NK-92 (cell line): ENCODE results near the gene ATXN1.
"Not testable (repeated sequence)": the region's sequence is repeated elsewhere in the genome, so short reads cannot be mapped to it uniquely, and the experiment has no call there.

Experiments
- DNase-seq: peaks from one replicate; lab custom pipeline; 2025; ENCODE audit not compliant: unreplicated experiment; lab: John Stamatoyannopoulos, UW

ATXN1 gene

GRCh38 chr6:16725145-16725864 lies 36.0 kb downstream of the ATXN1 start:
- no peak for DNase-seq

DNA sequence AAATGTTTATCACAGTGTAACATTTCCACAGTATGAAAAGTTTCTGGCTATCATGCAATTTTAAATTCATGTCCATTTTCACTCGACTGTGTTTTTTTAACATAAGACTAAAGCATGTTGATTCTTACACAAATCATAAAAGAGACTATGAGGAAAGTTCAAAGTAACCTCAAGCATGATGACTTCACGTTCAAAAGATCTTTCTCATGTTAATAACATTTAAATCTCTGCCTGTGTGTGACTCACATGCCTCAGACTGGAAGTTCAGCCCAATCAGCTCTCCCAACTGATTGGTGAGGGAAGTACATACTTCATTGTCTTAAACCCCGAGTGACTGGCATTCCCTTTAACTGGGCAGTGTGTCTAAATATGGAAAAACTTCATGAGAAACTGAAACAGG lies 37.4 kb downstream of the ATXN1 start:
- no peak for DNase-seq

DNA sequence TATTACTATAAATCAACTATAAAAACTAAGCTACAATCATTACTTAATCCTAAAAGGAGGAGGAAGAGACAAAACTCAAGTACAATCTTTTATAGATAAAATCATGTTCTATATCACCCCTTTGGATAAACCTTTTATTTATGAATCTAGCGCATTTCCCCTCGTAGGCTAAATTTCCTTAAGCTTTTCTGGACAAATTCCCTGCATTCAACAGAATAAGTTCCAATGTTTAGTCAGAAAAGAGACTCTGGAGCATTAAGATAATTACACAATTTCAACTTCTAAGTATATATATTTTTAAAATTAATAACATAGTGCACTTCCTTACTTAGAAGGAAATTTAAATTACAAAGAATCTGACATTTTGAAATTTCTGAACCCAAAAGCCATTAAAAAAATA lies 37.9 kb downstream of the ATXN1 start:
- DNase-seq, result no peak

DNA sequence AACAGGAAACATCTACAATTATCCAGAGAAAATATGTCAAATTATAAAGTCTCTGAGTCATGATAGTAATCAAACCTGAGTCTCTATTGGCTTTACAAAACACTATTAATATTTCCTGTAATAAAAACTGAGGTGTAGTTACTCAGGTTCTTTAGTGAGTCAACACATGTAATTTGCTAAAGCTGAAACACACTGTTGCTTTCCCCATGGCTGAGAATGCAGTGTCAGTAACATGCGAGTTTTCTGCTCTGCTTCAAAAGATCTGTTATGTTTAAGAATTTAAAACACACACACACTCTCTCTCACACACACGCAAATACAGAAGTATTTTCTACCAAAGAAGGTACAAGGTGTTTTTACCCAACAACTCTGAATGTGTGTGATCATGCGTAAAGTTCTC lies 38.6 kb downstream of the ATXN1 start:
- DNase-seq, result no peak

GRCh38 chr6:16721977-16722376 lies 39.3 kb downstream of the ATXN1 start:
- no peak for DNase-seq

- DNase-seq, result no peak
These were observed 40.4 kb downstream of the ATXN1 start for GRCh38 chr6:16720861-16721260.

DNA sequence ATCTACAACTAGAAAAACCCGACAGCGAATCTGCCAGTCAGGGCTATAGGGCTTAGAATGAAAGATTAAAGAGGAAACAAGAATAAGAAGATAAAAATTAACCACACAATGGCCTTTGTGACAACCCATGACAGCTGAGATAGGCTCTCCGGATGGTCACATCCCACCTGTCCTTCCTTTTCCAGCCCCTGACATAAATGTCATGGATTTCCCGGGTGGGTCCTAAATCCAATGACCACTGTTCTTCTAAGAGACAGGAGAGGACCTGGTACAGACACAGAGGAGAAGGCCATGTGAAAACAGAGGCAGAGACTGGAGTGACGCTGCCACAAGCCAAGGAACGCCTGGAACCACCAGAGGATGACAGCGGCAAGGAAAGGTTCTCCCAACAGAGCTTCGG lies 41.8 kb downstream of the ATXN1 start:
- no peak for DNase-seq

GRCh38 chr6:16718356-16718755 lies 42.9 kb downstream of the ATXN1 start:
- no peak for DNase-seq

GRCh38 chr6:16717275-16717942 lies 43.9 kb downstream of the ATXN1 start:
- DNase-seq, result no peak

DNA sequence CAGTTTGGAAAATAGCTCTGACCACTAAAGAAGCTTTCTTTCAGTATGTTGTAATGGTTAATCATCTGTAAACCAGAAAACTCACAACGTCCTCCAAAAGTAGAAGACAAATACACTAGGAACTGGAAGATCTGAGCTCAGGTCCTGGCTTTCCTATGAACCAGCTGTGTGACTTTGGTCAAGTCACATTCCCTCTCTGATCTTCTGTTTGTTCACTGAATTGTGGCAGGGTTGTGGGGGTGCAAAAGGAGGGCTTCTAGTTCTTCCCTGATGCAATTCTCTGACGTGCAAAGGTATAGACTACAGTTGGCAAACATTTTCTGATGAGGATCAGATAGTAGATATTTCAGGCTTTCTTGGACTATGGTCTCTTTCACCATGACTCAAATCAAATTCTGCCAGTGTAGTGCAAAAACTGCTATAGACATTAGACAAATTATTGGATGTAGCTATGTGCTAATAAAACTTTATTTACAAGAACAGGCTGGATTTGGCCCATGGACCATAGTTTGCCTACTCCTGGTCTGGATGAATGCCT lies 44.9 kb downstream of the ATXN1 start:
- DNase-seq, result no peak

GRCh38 chr6:16713597-16713996 lies 47.7 kb downstream of the ATXN1 start:
- no peak for DNase-seq

DNA sequence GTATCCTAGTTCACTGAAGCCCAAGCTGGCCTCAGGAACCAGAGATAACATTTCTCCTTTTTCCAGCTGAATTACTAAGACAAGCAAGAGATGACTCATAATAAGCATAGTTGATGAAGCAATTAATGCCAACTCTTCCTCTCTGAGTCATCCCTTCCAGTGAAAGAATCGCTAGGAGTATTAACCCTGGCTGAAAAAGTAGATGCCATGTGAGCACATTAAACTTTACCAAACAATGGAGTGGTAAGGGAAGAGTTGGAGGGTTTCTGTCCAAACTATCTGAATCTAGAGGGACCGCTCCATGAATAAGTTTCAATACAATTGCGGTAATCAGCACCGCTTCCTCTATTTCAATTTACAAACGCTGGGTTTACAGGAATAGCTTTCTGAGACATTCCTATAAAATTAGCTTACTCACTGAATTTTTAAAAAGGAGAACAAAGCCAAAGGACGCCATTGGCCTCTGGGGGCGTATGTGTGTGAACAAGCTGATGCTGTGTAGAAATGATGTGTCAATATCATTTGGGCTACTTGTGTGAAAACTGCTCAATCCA lies 48.3 kb downstream of the ATXN1 start:
- no peak for DNase-seq

DNA sequence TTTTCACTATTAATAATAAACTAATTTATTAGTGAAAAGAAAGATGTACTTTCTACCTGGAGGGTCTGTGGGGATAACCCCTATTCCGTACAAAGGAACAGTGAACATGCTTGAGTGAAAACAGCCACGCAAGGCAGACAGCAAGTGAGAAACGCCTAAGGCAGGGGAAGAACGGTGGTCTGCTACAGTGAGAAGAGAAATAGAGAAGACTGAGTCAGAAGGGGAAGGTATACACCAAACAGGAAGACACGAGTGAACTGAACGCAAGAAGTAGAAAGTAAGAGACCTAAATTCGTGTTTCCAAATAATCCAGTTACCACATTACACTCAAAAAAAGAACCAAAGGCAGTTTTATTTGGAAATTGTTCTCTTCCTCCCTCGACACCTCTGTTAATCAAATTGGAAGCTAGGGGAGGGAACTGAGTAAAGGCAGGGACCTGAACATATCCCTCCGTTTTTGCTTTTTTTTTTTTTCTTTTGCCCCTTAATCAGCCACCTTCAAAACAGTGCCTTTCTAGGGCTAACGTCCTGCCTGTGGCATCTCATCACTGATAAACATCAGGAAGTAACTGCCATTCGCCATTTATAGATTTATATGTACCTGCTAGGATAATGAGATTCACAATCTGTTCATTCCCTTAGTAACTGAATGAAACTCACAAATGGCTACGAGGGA lies 48.9 kb downstream of the ATXN1 start:
- no peak for DNase-seq

GRCh38 chr6:16711546-16712254 lies 49.6 kb downstream of the ATXN1 start:
- no peak for DNase-seq

DNA sequence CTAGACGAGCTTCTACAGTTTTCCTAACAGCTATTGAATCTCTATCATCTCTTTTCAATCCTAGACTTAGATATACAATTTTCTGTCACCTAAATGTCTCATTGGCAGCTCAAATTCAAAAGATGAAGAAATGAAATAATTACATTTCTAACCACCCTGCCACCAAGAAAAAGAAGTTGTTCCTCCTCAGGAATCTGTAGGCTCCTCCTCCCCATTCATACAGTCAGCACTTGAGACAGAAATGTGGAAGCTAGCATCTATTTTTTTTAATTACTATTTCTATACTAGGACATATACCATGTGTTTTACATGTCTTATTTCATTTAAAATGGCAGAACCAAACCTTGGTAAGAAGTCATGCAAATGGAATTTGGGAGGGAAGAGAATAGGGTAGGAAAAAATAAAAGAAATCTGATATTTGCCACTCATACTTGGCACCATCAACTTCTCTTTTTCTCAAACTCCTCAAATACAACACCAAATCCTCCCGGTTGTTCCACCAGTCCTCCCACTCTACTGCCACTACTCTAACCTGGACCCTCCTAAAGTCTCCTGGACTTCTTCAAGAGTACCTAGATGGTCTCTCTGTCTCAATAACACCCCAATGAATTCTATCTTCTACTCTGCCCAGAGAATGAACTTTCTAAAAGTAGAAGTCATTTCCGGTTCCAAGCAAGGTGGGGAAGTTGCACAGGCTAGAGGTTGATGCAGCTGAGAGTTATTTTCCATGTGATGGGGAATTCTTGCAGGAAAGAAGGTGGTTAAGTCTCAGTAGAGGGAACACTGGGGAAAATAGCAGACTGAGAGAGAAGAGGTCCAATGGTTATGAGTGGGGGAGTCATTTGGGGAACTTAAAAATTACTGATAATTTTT lies 54.1 kb downstream of the ATXN1 start:
- DNase-seq, result no peak

- DNase-seq, result not testable (repeated sequence)
These were observed 54.8 kb downstream of the ATXN1 start for GRCh38 chr6:16706491-16706890.

DNA sequence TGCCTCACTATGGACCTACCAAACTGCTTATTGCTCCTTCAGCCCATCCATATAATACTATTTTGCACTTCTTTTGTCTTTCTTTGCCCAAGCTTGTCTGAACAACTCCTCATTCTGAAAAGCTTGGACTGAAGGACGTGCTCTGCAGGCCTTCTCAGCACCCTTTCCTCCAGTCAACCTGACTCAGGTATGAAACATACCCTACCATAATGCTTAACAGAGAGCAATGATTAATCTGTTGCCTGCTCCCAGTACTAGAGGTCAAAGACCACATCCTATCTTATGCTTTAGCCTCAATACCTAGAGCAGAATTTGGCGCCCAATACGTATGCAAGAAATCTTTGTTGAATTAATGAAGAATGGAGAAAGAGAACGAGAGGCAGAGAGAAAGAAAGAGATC lies 55.2 kb downstream of the ATXN1 start:
- DNase-seq, result no peak

- DNase-seq, result no peak
These were observed 55.9 kb downstream of the ATXN1 start for GRCh38 chr6:16705081-16705993.

DNA sequence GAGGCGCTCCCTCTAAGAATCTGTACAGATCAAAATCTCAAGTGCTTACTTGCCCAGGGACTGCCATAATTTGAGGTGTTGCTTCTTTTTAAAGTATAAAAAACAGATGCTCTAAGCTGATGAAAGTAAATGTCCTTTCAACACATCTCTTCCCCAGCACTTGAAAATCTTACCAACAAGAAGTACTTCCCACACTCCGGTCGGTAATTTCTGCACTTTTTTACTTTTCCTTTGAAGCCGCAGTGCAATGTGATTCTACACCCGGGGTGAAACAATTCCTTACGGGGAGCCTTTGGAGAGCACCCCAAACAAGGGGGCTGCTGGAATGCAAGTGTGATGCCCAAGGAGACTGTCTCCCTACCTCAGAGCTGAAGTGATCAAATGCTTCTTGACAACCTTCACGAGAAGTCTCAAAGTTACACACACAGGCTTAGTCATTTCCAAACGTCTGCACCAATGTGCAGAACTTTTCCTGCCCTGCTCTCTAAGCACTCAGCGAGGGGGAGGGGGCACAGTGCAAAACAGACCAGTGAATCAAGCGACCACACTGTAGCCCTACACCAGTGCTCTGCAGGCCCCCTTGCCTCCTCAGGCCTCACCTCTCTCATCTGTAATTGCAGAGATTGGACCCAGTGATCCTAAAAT lies 56.7 kb downstream of the ATXN1 start:
- DNase-seq, result no peak
